PC-9 (cell line): ENCODE results near the gene TOMM34.

Source experiments
- CTCF ChIP-seq: fragments of 200-600 bp; sonication (generic); conservative IDR thresholded peaks from 2 replicates; pipeline ENCODE4 v1.6.1; 2017; ENCODE audit warnings: mixed run types, antibody characterized with exemption, mild to moderate bottlenecking, moderate library complexity
- EZH2 ChIP-seq: fragments of 200-600 bp; sonication (generic); IDR thresholded peaks from 2 replicates; pipeline ENCODE4 v1.8.0; 2017; ENCODE audit warnings: antibody characterized with exemption, low read depth

DNA sequence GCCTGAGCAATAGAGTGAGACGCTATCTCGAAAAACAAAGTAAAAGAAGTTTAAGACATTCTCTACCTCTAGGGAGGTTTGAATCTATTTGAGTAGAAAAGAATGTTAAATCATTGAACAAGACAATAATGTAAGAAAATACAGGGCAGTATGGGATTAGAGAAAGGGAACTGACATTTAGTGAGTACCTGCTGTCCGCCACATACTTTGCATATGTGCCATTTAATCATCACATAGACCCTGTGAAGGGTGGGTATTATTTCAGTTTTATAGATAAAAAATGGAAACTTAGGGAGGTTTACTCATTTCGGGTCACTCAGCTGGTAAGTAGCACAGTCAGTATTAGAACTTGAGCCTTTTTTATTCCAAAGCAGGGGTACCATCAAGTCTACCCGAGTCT lies 37.5 kb upstream of the TOMM34 start:
- TF ChIP-seq CTCF, result no peak
- TF ChIP-seq EZH2, result no peak
